HL-60 (cell line): ENCODE data around the gene PEF1.

Source experiments
- DNase-seq, 2 experiments: peaks; one replicate each; pipeline ENCODE4 v3.0.0-alpha.2; 2010 to 2020; ENCODE audit warnings: low read depth in 1 of 2, low spot score in 1 of 2
- H3K27ac ChIP-seq: fragments of 250-450 bp; sonication (Bioruptor Pico); replicated peaks from 2 replicates; pipeline ENCODE4 v1.5.1; 2020; ENCODE audit warnings: mild to moderate bottlenecking, moderate library complexity
- H3K27me3 ChIP-seq: fragments of 250-450 bp; sonication (Bioruptor Pico); 2 replicates; pipeline ENCODE4 v1.5.1; 2021; ENCODE audit warnings: mild to moderate bottlenecking, moderate library complexity; ENCODE audit not compliant: insufficient read depth, poor library complexity, severe bottlenecking
- H3K4me3 ChIP-seq: replicated peaks from 2 replicates; pipeline ENCODE4 v1.5.1; 2011; ENCODE audit warnings: mild to moderate bottlenecking, control low read depth, low read length; ENCODE audit not compliant: insufficient read depth
- CTCF ChIP-seq: IDR thresholded peaks from one replicate; pipeline ENCODE4 v1.5.1; 2011; ENCODE audit warnings: low read length, control low read depth, inconsistent platforms; ENCODE audit not compliant: insufficient read depth
- GABPA ChIP-seq: IDR thresholded peaks from 2 replicates; pipeline ENCODE4 v1.6.1; 2012; ENCODE audit warnings: low read depth
- POLR2AphosphoS5 ChIP-seq: IDR thresholded peaks from 2 replicates; pipeline ENCODE4 v1.6.1; 2012; ENCODE audit warnings: low read depth
- REST ChIP-seq: IDR thresholded peaks from 2 replicates; pipeline ENCODE4 v1.6.1; 2012; ENCODE audit warnings: low read depth; ENCODE audit not compliant: insufficient replicate concordance
- SPI1 ChIP-seq: IDR thresholded peaks from 2 replicates; pipeline ENCODE4 v1.6.1; 2012; ENCODE audit warnings: low read depth, mild to moderate bottlenecking, borderline replicate concordance
- long read RNA-seq: library from polyadenylated mRNA; unstranded; transcript quantifications from one replicate; pipeline ENCODE4 v2.0.0, GENCODE V29; 2020

Gene PEF1
- long read RNA-seq, transcript PEF1-205 (4 exons, 750 nt), result minor isoform, 6 of 793 reads
- long read RNA-seq, transcript PEF1-201 (5 exons, 1,629 nt), result major isoform, 737 of 793 reads
- long read RNA-seq, partial matches to known transcripts, result 17 of 793 reads
- long read RNA-seq, other reads (novel, unspliced or antisense), result 32 of 793 reads

GRCh38 chr1:31644560-31645273 is at the start of gene PEF1:
PEF1 (minus strand) TSS chr1:31644876; CDS start chr1:31644864, 12 bp downstream.
- no peak for TF ChIP-seq CTCF
- no peak; the same call in 1 of the 2 replicates for TF ChIP-seq SPI1
- peak; percentile 92 for TF ChIP-seq GABPA
- TF ChIP-seq REST, result peak; percentile 19
- peak; percentile 79 for TF ChIP-seq POLR2AphosphoS5
- peak; percentile 90 to 98 for DNase-seq
- no peaks in the 10 kb centered on the region for H3K27me3 ChIP-seq
- H3K4me3 ChIP-seq, result peak within 1 kb of the TSS; percentile 85
- peak within 1 kb of the TSS; percentile 98 for H3K27ac ChIP-seq

GRCh38 chr1:31693231-31693630 is 48.6 kb upstream of the PEF1 start:
- H3K27ac ChIP-seq, result no peak overlapping the region
- no peak overlapping the region for H3K4me3 ChIP-seq
- DNase-seq, result no peak
- H3K27me3 ChIP-seq, result peaks cover 3% of the 10 kb centered on the region
- TF ChIP-seq GABPA (no peak), REST (no peak), SPI1 (no peak), CTCF (no peak), POLR2AphosphoS5 (no peak)

GRCh38 chr1:31691951-31692350 is 47.3 kb upstream of the PEF1 start:
- no peak for DNase-seq
- H3K27me3 ChIP-seq, result no peaks in the 10 kb centered on the region
- TF ChIP-seq CTCF (no peak), POLR2AphosphoS5 (no peak), GABPA (no peak), SPI1 (no peak), REST (no peak)
- no peak overlapping the region for H3K27ac ChIP-seq
- no peak overlapping the region for H3K4me3 ChIP-seq
